GM23248 (cell line): Measurements from ENCODE around the gene HPDL. TPM values are rescaled to one million over a fixed set of nuclear protein-coding genes. Genes with fewer than 3 reads are reported as not detected.

Experiments used
- DNase-seq: peaks from one replicate; pipeline ENCODE4 v3.0.0-alpha.2; 2015
- H2AFZ ChIP-seq: fragments of 200-600 bp; sonication (generic); 2 replicates; pipeline ENCODE4 v1.6.1; 2016; ENCODE audit warnings: antibody characterized with exemption
- H3F3A ChIP-seq: fragments of 200-600 bp; sonication (generic); 2 replicates; pipeline ENCODE4 v1.6.1; 2016; ENCODE audit warnings: mild to moderate bottlenecking, antibody characterized with exemption, mixed run types; ENCODE audit not compliant: insufficient read depth
- H3K27ac ChIP-seq: fragments of 200-600 bp; sonication (generic); 2 replicates; pipeline ENCODE4 v1.5.1; 2016; ENCODE audit warnings: mild to moderate bottlenecking
- H3K27me3 ChIP-seq: fragments of 200-600 bp; sonication (generic); replicated peaks from 2 replicates; pipeline ENCODE4 v1.6.1; 2016; ENCODE audit warnings: mild to moderate bottlenecking; ENCODE audit not compliant: insufficient read depth
- H3K36me3 ChIP-seq: fragments of 200-600 bp; sonication (generic); 2 replicates; pipeline ENCODE4 v1.6.1; 2016; ENCODE audit warnings: low read depth, mild to moderate bottlenecking
- H3K4me1 ChIP-seq: fragments of 200-600 bp; sonication (generic); 2 replicates; pipeline ENCODE4 v1.6.1; 2016; ENCODE audit warnings: mild to moderate bottlenecking; ENCODE audit not compliant: insufficient read depth
- H3K4me2 ChIP-seq: fragments of 200-600 bp; sonication (generic); one replicate; pipeline ENCODE4 v1.6.1; 2016; ENCODE audit warnings: mild to moderate bottlenecking; ENCODE audit not compliant: unreplicated experiment
- H3K4me3 ChIP-seq: fragments of 200-600 bp; sonication (generic); 2 replicates; pipeline ENCODE4 v1.5.1; 2016; ENCODE audit warnings: mild to moderate bottlenecking
- H3K79me2 ChIP-seq: fragments of 200-600 bp; sonication (generic); 2 replicates; pipeline ENCODE4 v1.6.1; 2016; ENCODE audit warnings: mild to moderate bottlenecking; ENCODE audit not compliant: insufficient read depth
- H3K9ac ChIP-seq: fragments of 200-600 bp; sonication (generic); 2 replicates; pipeline ENCODE4 v1.6.1; 2016; ENCODE audit warnings: mild to moderate bottlenecking
- H3K9me2 ChIP-seq: fragments of 200-600 bp; sonication (generic); 2 replicates; pipeline ENCODE4 v1.6.1; 2016; ENCODE audit warnings: mixed run types, mild to moderate bottlenecking, moderate library complexity; ENCODE audit not compliant: insufficient read depth
- H3K9me3 ChIP-seq: fragments of 200-600 bp; sonication (generic); one replicate; pipeline ENCODE4 v1.6.1; 2017; ENCODE audit warnings: low read depth
- H4K20me1 ChIP-seq: fragments of 200-600 bp; sonication (generic); 2 replicates; pipeline ENCODE4 v1.6.0; 2016; ENCODE audit not compliant: insufficient read depth
- EZH2 ChIP-seq: fragments of 200-600 bp; sonication (generic); IDR thresholded peaks from 2 replicates; pipeline ENCODE4 v1.6.1; 2018; ENCODE audit warnings: antibody characterized with exemption, mild to moderate bottlenecking; ENCODE audit not compliant: insufficient read depth, poor library complexity, severe bottlenecking
- EZH2phosphoT487 ChIP-seq: fragments of 200-600 bp; sonication (generic); IDR thresholded peaks from 2 replicates; pipeline ENCODE4 v1.6.1; 2018; ENCODE audit warnings: antibody characterized with exemption, moderate library complexity, mild to moderate bottlenecking, low read depth; ENCODE audit not compliant: insufficient read depth
- WGBS, 2 experiments: methylation state at CpG; one replicate each; pipeline ENCODE4 v1.1.6; 2015 to 2017; ENCODE audit warnings: low lambda C conversion rate in 2 of 2, low coverage in 1 of 2; ENCODE audit errors: missing lambda C conversion rate in 2 of 2; 5-methylcytosine and 5-hydroxymethylcytosine counted together
- in situ Hi-C: fragments of 300-500 bp; cut with MboI; formaldehyde crosslinking; loops from 2 replicates; pipeline ENCODE4 v1.15.0; 2020
- polyA plus RNA-seq: library from polyadenylated mRNA; unstranded; fragments of >200 nt; fragmentation: Nextera tagmentation; extraction: Ambion mirVana; gene quantifications from 2 replicates; pipeline ENCODE4 v1.2.1, GENCODE V29; 2016
- total RNA-seq: library from RNA; depleted of rRNA; stranded (reverse); fragments of >200 nt; shearing (Covaris generic); gene quantifications from 2 replicates; pipeline ENCODE4 v1.2.3, GENCODE V29; 2014

Gene HPDL
- total and polyA plus RNA-seq, 2 experiments from 2014 or later = 1.2 to 3.7 TPM

- Histone ChIP-seq H3K9ac (no peak overlapping the region), H3K79me2 (no peaks in the 10 kb centered on the region), H3K27ac (no peak overlapping the region), H3K36me3 (no peaks in the 10 kb centered on the region), H3K4me2 (no peak overlapping the region), H3K9me2 (no peaks in the 10 kb centered on the region), H4K20me1 (no peaks in the 10 kb centered on the region), H3K27me3 (no peaks in the 10 kb centered on the region), H2AFZ (no peak overlapping the region), H3K9me3 (no peaks in the 10 kb centered on the region), H3K4me3 (no peak overlapping the region), H3F3A (no peaks in the 10 kb centered on the region), H3K4me1 (no peaks in the 10 kb centered on the region)
- no peak for DNase-seq
- TF ChIP-seq EZH2 (no peak), EZH2phosphoT487 (no peak)
- in situ Hi-C loops = no loop called here
- WGBS, 2 experiments = 68 to 71% methylated on average over 2 of the region's 2 CpGs
Measured at GRCh38 chr1:45291716-45292115, 35.0 kb upstream of the HPDL start.

GRCh38 chr1:45297666-45298356 lies 28.9 kb upstream of the HPDL start:
- in situ Hi-C loops = loop anchor here (5.0 kb wide), 1 partner anchor 281 kb away; no protein-coding TSS in a partner anchor
- no peak for DNase-seq

GRCh38 chr1:45299296-45299695 lies 27.4 kb upstream of the HPDL start:
- in situ Hi-C loops = loop anchor here (5.0 kb wide), 1 partner anchor 282 kb away; no protein-coding TSS in a partner anchor
- peaks cover 2% of the 10 kb centered on the region; the same call in 1 of the 2 replicates for H3K4me1 ChIP-seq
- H3K9me3 ChIP-seq = no peaks in the 10 kb centered on the region
- H3K4me2 ChIP-seq = no peak overlapping the region
- TF ChIP-seq EZH2 = no peak
- no peak for TF ChIP-seq EZH2phosphoT487
- no peaks in the 10 kb centered on the region for H3K27me3 ChIP-seq
- no peaks in the 10 kb centered on the region for H3K79me2 ChIP-seq
- 18 to 89% methylated on average over 1 of the region's 1 CpG for WGBS, 2 experiments
- H3K9ac ChIP-seq = no peak overlapping the region
- H3K36me3 ChIP-seq = no peaks in the 10 kb centered on the region
- H4K20me1 ChIP-seq = no peaks in the 10 kb centered on the region
- DNase-seq = no peak
- H3F3A ChIP-seq = peaks cover 7% of the 10 kb centered on the region; the same call in 1 of the 2 replicates
- no peak overlapping the region for H2AFZ ChIP-seq
- no peaks in the 10 kb centered on the region for H3K9me2 ChIP-seq
- no peak overlapping the region for H3K4me3 ChIP-seq
- H3K27ac ChIP-seq = no peak overlapping the region

More at GRCh38 chr1:45297666-45298356, 28.9 kb upstream of the HPDL start:
- Histone ChIP-seq H3K9ac (no peak overlapping the region), H3K4me3 (no peak overlapping the region), H3K27ac (no peak overlapping the region), H3K9me2 (no peaks in the 10 kb centered on the region), H4K20me1 (no peaks in the 10 kb centered on the region), H3K9me3 (no peaks in the 10 kb centered on the region), H3K4me2 (no peak overlapping the region), H3K79me2 (no peaks in the 10 kb centered on the region), H2AFZ (no peak overlapping the region), H3F3A (peaks cover 7% of the 10 kb centered on the region; the same call in 1 of the 2 replicates), H3K27me3 (no peaks in the 10 kb centered on the region), H3K4me1 (no peaks in the 10 kb centered on the region), H3K36me3 (no peaks in the 10 kb centered on the region)
- TF ChIP-seq EZH2 = no peak
- no peak for TF ChIP-seq EZH2phosphoT487
- WGBS, 2 experiments = 66 to 70% methylated on average over 8 of the region's 8 CpGs

- no peaks in the 10 kb centered on the region for H3K27me3 ChIP-seq
- H2AFZ ChIP-seq = no peak overlapping the region
- TF ChIP-seq EZH2 = no peak
- TF ChIP-seq EZH2phosphoT487 = no peak
- H3K9me2 ChIP-seq = no peaks in the 10 kb centered on the region
- peaks cover 7% of the 10 kb centered on the region; the same call in 1 of the 2 replicates for H3F3A ChIP-seq
- peaks cover 6% of the 10 kb centered on the region; the same call in 1 of the 2 replicates for H3K4me1 ChIP-seq
- no peak overlapping the region for H3K4me2 ChIP-seq
- no peak overlapping the region for H3K9ac ChIP-seq
- H4K20me1 ChIP-seq = no peaks in the 10 kb centered on the region
- WGBS, 2 experiments = 1 to 6% methylated on average over 4 of the region's 4 CpGs
- H3K9me3 ChIP-seq = no peaks in the 10 kb centered on the region
- DNase-seq = peak; percentile 86
- in situ Hi-C loops = loop anchor here (5.0 to 25.0 kb wide), 2 partner anchors 283 to 463 kb away; partner anchors contain the start of gene PTCH2
- no peaks in the 10 kb centered on the region for H3K79me2 ChIP-seq
- H3K4me3 ChIP-seq = no peak overlapping the region
- no peak overlapping the region for H3K27ac ChIP-seq
- no peaks in the 10 kb centered on the region for H3K36me3 ChIP-seq
Measured at GRCh38 chr1:45299981-45300668, 26.6 kb upstream of the HPDL start.
